Measurements from ENCODE around the gene MINDY3. TPM values are rescaled to one million over a fixed set of nuclear protein-coding genes. Genes with fewer than 3 reads are reported as not detected.

The MINDY3 gene
- polyA plus RNA-seq, 1 donor (not counting 4 experiments of a cell fraction or from before 2014, with no cell fraction given) = 22.1 TPM

DNA sequence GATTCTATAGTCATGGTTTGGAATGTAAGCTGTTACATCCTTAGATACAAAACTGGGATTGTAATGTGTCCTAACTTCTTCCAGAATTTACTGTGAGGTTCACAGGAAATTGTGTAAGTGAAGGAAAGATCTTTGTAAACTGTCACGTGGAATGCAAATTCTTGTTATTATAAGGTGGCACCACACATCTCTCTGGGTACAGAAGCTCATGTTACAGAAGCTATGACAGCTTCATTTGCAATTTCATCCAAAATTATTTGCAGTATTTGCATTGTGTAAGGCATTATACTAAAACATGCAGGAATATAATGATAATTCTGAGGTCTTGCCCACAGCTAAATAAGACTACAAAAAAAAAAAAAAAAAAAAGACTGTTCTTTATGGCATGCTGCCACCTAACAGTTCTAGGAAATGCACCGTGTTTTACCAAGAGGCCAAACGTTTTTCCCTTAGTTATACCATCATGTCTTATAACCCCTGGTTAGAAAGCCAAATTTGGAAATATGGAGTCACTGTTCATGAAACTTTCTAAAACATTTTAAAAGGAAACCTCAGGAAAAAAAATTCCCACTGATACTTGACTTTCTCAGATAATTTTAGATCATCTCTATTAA, 17.6 kb downstream of the MINDY3 start:
- FAIRE-seq (no peak), DNase-seq (ENCODE audit: low read depth, low spot score) (no peak)
- Histone ChIP-seq H3K27me3 (ENCODE audit: control insufficient read depth, extremely low read depth, insufficient read depth, low read length) (no peaks in the 10 kb centered on the region), H3K4me1 (ENCODE audit: control insufficient read depth, extremely low read depth, insufficient read depth, low read length) (no peaks in the 10 kb centered on the region), H3K9me1 (ENCODE audit: control insufficient read depth, extremely low read depth, insufficient read depth, low read length) (no peaks in the 10 kb centered on the region), H3K9me3 (ENCODE audit: control insufficient read depth, low read depth, low read length) (no peaks in the 10 kb centered on the region), H3K4me3 (ENCODE audit: control insufficient read depth in 2 of 3, extremely low read depth in 1 of 3, insufficient read depth in 2 of 3, low read depth in 1 of 3, low read length in 3 of 3) (no peak overlapping the region), H3K9ac (ENCODE audit: control insufficient read depth, extremely low read depth, insufficient read depth, low read length) (no peak overlapping the region), H2AFZ (ENCODE audit: control insufficient read depth, low read length) (no peak overlapping the region), H3K36me3 (ENCODE audit: control insufficient read depth in 2 of 2, extremely low read depth in 1 of 2, insufficient read depth in 2 of 2, low read length in 2 of 2) (peaks cover 0 to 1% of the 10 kb centered on the region in 2 experiments), H3K79me2 (ENCODE audit: control insufficient read depth, insufficient read depth, low read length) (peaks cover 1% of the 10 kb centered on the region), H4K20me1 (ENCODE audit: control insufficient read depth, extremely low read depth, insufficient read depth, low read length) (no peaks in the 10 kb centered on the region), H3K27ac (ENCODE audit: control insufficient read depth, insufficient read depth, low read length) (no peak overlapping the region), H3K4me2 (ENCODE audit: control insufficient read depth, extremely low read depth, insufficient read depth, low read depth, low read length) (no peak overlapping the region)
- TF ChIP-seq, protein P1, sequence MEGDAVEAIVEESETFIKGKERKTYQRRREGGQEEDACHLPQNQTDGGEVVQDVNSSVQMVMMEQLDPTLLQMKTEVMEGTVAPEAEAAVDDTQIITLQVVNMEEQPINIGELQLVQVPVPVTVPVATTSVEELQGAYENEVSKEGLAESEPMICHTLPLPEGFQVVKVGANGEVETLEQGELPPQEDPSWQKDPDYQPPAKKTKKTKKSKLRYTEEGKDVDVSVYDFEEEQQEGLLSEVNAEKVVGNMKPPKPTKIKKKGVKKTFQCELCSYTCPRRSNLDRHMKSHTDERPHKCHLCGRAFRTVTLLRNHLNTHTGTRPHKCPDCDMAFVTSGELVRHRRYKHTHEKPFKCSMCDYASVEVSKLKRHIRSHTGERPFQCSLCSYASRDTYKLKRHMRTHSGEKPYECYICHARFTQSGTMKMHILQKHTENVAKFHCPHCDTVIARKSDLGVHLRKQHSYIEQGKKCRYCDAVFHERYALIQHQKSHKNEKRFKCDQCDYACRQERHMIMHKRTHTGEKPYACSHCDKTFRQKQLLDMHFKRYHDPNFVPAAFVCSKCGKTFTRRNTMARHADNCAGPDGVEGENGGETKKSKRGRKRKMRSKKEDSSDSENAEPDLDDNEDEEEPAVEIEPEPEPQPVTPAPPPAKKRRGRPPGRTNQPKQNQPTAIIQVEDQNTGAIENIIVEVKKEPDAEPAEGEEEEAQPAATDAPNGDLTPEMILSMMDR (optimal IDR thresholded peaks at IDR 0.05 in 1 of 3, IDR thresholded peaks at IDR 0.05 in 1 of 3, conservative IDR thresholded peaks at IDR 0.05 in 1 of 3; ENCODE audit: extremely low read depth in 1 of 3, insufficient read depth in 2 of 3, low read length in 3 of 3) = no peak
- TF ChIP-seq EZH2 (IDR thresholded peaks at IDR 0.05; ENCODE audit: low read length) = no peak
- dilution Hi-C loops (cut with MboI; ENCODE audit: extremely low pct_ligation_motif_present, low sequenced_read_pairs) = no loop called here

DNA sequence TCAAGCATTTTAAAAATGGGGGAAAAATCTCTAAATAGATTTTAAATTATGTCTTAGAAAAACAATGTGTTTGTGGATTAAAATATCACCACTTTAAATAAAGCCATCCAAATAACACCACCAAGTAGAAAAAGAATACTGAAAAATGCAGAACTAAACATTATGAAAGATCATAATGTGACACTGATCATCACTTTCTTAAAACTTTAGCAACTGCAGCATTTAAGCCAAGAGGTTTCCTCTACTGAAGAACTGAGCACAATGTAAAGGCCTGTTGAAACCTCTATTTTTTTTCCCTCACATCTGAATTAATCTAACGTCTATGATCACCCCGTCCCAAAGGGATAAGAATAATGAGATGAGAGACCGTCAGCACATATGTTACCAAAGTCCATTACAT, 18.6 kb downstream of the MINDY3 start:
- no peak overlapping the region for H3K4me3 ChIP-seq (ENCODE audit: control insufficient read depth in 2 of 3, extremely low read depth in 1 of 3, insufficient read depth in 2 of 3, low read depth in 1 of 3, low read length in 3 of 3)
- no peaks in the 10 kb centered on the region for H3K4me1 ChIP-seq (ENCODE audit: control insufficient read depth, extremely low read depth, insufficient read depth, low read length)
- H4K20me1 ChIP-seq (ENCODE audit: control insufficient read depth, extremely low read depth, insufficient read depth, low read length) = no peaks in the 10 kb centered on the region
- no peak overlapping the region for H3K27ac ChIP-seq (ENCODE audit: control insufficient read depth, insufficient read depth, low read length)
- H3K9me3 ChIP-seq (ENCODE audit: control insufficient read depth, low read depth, low read length) = no peaks in the 10 kb centered on the region
- no peak overlapping the region for H3K9ac ChIP-seq (ENCODE audit: control insufficient read depth, extremely low read depth, insufficient read depth, low read length)
- no peak for FAIRE-seq
- H3K4me2 ChIP-seq (ENCODE audit: control insufficient read depth, extremely low read depth, insufficient read depth, low read depth, low read length) = no peak overlapping the region
- dilution Hi-C loops (cut with MboI; ENCODE audit: extremely low pct_ligation_motif_present, low sequenced_read_pairs) = no loop called here
- H3K36me3 ChIP-seq (ENCODE audit: control insufficient read depth in 2 of 2, extremely low read depth in 1 of 2, insufficient read depth in 2 of 2, low read length in 2 of 2) = peaks cover 0 to 1% of the 10 kb centered on the region in 2 experiments
- no peak overlapping the region for H2AFZ ChIP-seq (ENCODE audit: control insufficient read depth, low read length)
- DNase-seq (ENCODE audit: low read depth, low spot score) = no peak
- TF ChIP-seq EZH2 (IDR thresholded peaks at IDR 0.05; ENCODE audit: low read length) = no peak
- TF ChIP-seq, protein P1 (optimal IDR thresholded peaks at IDR 0.05 in 1 of 3, IDR thresholded peaks at IDR 0.05 in 1 of 3, conservative IDR thresholded peaks at IDR 0.05 in 1 of 3; ENCODE audit: extremely low read depth in 1 of 3, insufficient read depth in 2 of 3, low read length in 3 of 3) = no peak
- no peaks in the 10 kb centered on the region for H3K79me2 ChIP-seq (ENCODE audit: control insufficient read depth, insufficient read depth, low read length)
- H3K27me3 ChIP-seq (ENCODE audit: control insufficient read depth, extremely low read depth, insufficient read depth, low read length) = no peaks in the 10 kb centered on the region
- no peaks in the 10 kb centered on the region for H3K9me1 ChIP-seq (ENCODE audit: control insufficient read depth, extremely low read depth, insufficient read depth, low read length)

All from keratinocyte (primary cell).